GM12875 (cell line): Measurements from ENCODE around the gene IL17A.

ENCODE experiments used
- H3K4me3 ChIP-seq: one replicate; pipeline ENCODE4 v1.5.1; 2011; ENCODE audit warnings: low read depth, low read length, control low read depth
- CTCF ChIP-seq: IDR thresholded peaks from 2 replicates; pipeline ENCODE4 v1.5.1; 2011; ENCODE audit warnings: low read depth, mild to moderate bottlenecking, control low read depth, inconsistent platforms, low read length, moderate library complexity, borderline replicate concordance; ENCODE audit not compliant: insufficient read depth

The IL17A gene

GRCh38 chr6:52144196-52145076, 41.7 kb upstream of the IL17A start:
- TF ChIP-seq CTCF = no peak
- no peak overlapping the region for H3K4me3 ChIP-seq

- H3K4me3 ChIP-seq = no peak overlapping the region
- TF ChIP-seq CTCF = no peak
These were observed 39.2 kb upstream of the IL17A start for GRCh38 chr6:52146851-52147445.

GRCh38 chr6:52149076-52149475, 37.1 kb upstream of the IL17A start:
- H3K4me3 ChIP-seq = no peak overlapping the region
- no peak for TF ChIP-seq CTCF

- no peak overlapping the region for H3K4me3 ChIP-seq
- no peak for TF ChIP-seq CTCF
These were observed 36.2 kb upstream of the IL17A start for GRCh38 chr6:52149949-52150348.

DNA sequence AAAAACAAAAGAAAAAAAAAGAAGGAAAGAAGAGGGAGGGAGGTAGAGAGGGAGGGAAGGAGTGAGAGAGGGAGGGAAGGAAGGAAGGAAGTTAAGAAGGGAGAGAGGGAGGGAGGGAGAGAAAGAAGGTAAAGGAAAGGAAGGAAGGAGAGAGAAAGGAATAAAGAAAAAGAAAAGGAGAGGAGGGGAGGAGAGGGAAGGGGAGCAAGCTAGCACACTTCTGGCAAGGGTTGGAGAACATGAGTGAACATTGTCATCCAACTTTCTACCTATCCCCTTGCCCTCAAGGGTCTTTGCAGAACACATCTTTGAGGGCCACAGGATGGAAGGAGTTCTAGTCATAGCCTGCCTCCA, 34.1 kb upstream of the IL17A start:
- H3K4me3 ChIP-seq = no peak overlapping the region
- no peak for TF ChIP-seq CTCF

GRCh38 chr6:52152711-52153160, 33.4 kb upstream of the IL17A start:
- no peak overlapping the region for H3K4me3 ChIP-seq
- TF ChIP-seq CTCF = no peak

DNA sequence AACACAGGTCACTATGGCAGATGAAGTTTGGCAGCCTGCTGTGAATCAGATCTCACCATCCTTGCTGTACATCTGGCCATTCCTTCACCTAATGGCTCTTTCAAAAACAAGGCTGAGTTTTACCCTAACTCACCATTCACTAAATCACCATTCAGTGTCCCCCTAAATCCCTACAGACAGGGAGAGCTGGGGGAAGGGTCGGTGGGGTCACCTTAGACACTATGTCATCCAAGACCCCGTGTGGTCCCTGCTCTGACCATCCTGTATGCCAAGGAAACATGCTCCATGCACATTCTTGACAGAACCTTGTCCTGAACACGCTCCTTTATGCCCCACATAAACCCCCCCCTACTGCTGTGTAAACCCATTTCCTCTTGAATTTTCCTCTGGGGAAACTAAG, 31.8 kb upstream of the IL17A start:
- TF ChIP-seq CTCF = no peak
- no peak overlapping the region for H3K4me3 ChIP-seq
